Activated CD8-positive, alpha-beta memory T cell treated with anti-CD3 and anti-CD28 coated beads, Interleukin-2, amount 10 ng/mL, durations not matched to agents 7 days and 5 days (primary cell): ENCODE data around the gene ARHGEF2. TPM values are rescaled to one million over a fixed set of nuclear protein-coding genes. Genes with fewer than 3 reads are reported as not detected.

Experiments used
- ATAC-seq: fragments of 150-1000 bp; cut with Tn5 transposase; one replicate; pipeline ENCODE4 v1.10.0; 2021; ENCODE audit warnings: moderate library complexity
- CTCF ChIA-PET: fragments of 350-600 bp; sonication (Branson Sonifier 250); formaldehyde crosslinking; loops from one replicate; lab custom pipeline; 2021; ENCODE audit warnings: antibody characterized with exemption; lab: Charles Lee
- DNase-seq: peaks from one replicate; pipeline ENCODE4 v3.0.0-alpha.2; 2020
- H3K27ac Mint-ChIP-seq: one replicate; pipeline ENCODE4 v1.8.0; 2021; ENCODE audit warnings: mild to moderate bottlenecking, mixed read lengths
- H3K27me3 Mint-ChIP-seq: one replicate; pipeline ENCODE4 v1.8.0; 2021; ENCODE audit warnings: mixed read lengths
- H3K36me3 Mint-ChIP-seq: one replicate; pipeline ENCODE4 v1.8.0; 2021; ENCODE audit warnings: mild to moderate bottlenecking, mixed read lengths
- H3K4me1 Mint-ChIP-seq: one replicate; pipeline ENCODE4 v1.8.0; 2021; ENCODE audit warnings: mixed read lengths
- H3K4me3 Mint-ChIP-seq: one replicate; pipeline ENCODE4 v1.8.0; 2021; ENCODE audit warnings: mild to moderate bottlenecking, moderate library complexity, mixed read lengths
- H3K9me3 Mint-ChIP-seq: one replicate; pipeline ENCODE4 v1.8.0; 2022; ENCODE audit warnings: low read depth, mixed read lengths
- total RNA-seq, 2 experiments: library from RNA; stranded (reverse); gene quantifications; one replicate each; pipeline ENCODE4 v1.2.3, GENCODE V29; 2021

The ARHGEF2 gene
- total RNA-seq, 2 experiments from 2014 or later, result 159 to 161 TPM

DNA sequence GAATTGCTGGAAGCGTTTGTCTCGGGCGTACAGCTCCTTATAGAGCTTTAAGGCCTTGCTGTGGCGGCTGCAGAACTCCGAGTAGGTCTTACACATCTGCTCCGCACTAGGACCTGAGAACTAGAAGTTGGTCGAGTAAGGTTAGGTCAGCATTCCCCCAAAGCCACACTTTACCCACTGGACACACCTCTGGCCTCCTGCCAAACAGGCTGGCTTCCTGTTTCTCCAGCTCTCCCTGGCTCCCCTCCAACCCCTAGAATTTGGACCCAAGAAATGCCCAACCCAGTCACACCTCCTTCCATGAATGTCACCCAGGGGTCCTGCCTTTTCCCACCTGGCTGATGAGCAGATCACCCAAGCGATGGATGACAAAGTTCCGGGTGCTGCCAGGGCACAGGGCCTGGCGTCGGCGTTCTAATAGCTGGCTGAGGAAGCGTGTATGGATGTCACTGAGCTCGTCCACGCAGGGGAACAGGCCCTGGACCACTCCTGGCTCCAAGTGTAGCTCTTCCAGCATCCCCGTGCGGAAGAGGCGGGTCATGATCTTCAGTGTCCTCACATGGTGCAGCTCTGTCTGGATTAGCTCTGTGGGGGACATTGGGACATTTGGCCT is 15.6 kb downstream of the ARHGEF2 start:
- Mint-ChIP-seq H3K9me3 (no peaks in the 10 kb centered on the region), H3K4me3 (no peak overlapping the region), H3K27me3 (no peaks in the 10 kb centered on the region), H3K27ac (peak overlapping the region; percentile 47), H3K36me3 (peaks cover 55% of the 10 kb centered on the region), H3K4me1 (peaks cover 32% of the 10 kb centered on the region)
- ATAC-seq, result no peak
- no peak for DNase-seq
- CTCF ChIA-PET, result interaction anchor here (0.5 to 4.3 kb wide), 7 partner anchors 10 to 53 kb away, joined by 3 to 14 read pairs (median 6); partner anchors contain the start of gene KHDC4

DNA sequence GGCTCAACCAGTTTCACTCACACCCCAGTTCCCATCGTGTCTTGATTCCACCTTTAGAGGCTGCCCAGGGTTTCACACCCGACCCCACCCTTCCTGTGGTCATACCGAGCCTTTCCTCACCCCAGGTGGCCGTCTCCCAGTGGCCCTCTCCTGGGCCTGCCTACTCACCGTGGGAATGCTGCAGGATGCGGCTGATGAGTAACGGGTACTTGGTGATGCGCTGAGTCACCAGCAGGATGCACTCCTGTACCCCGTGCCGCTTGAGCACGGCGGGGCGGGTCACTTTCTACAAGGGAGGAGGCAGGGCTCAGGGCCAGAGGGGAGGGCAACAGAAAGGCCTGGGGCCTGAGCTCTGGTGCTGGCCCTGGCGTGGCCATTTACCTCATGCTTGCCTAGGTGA is 16.4 kb downstream of the ARHGEF2 start:
- Mint-ChIP-seq H3K27ac (peak overlapping the region; percentile 75), H3K9me3 (no peaks in the 10 kb centered on the region), H3K4me3 (no peak overlapping the region), H3K27me3 (no peaks in the 10 kb centered on the region), H3K4me1 (peaks cover 25% of the 10 kb centered on the region), H3K36me3 (peaks cover 57% of the 10 kb centered on the region)
- DNase-seq (no peak), ATAC-seq (peak; percentile 61)
- CTCF ChIA-PET, result interaction anchor here (2.0 kb wide), 1 partner anchor 24 kb away, joined by 7 read pairs; no protein-coding TSS in a partner anchor

GRCh38 chr1:155960081-155960745 is 18.1 kb downstream of the ARHGEF2 start:
- peak overlapping the region; percentile 65 for H3K27ac Mint-ChIP-seq
- H3K4me3 Mint-ChIP-seq, result no peak overlapping the region
- H3K36me3 Mint-ChIP-seq, result peaks cover 56% of the 10 kb centered on the region
- CTCF ChIA-PET, result interaction anchor here (1.1 to 1.4 kb wide), 2 partner anchors 22 to 104 kb away, joined by 3 to 4 read pairs; no protein-coding TSS in a partner anchor
- no peaks in the 10 kb centered on the region for H3K27me3 Mint-ChIP-seq
- H3K9me3 Mint-ChIP-seq, result no peaks in the 10 kb centered on the region
- ATAC-seq, result no peak
- H3K4me1 Mint-ChIP-seq, result peaks cover 22% of the 10 kb centered on the region
- no peak for DNase-seq

DNA sequence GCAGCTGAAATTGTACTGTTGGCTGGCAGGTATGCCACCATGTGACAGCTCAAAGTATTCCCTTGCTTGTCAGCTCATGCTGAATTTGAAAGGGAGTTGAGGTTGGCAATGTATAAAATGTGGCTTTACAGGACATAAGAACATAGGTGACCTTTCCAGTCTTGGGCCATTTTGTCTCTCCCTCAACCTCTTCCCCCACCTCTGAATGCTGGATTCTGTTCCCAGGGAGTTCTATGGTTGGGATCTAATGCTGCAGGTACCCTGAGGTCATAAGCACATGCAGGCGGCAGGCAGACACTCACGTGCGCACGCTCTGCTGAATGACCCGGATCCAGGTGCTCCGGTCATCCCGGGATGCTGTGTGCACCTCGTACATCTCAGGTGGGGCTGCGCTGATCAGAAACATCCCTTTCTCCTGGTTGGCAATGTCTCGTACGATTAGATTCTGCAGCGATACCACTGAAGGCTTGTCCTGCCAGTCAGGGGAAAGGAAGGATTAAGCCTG is 20.9 kb downstream of the ARHGEF2 start:
- H3K27me3 Mint-ChIP-seq, result no peaks in the 10 kb centered on the region
- ATAC-seq, result no peak
- DNase-seq, result no peak
- no peak overlapping the region for H3K4me3 Mint-ChIP-seq
- CTCF ChIA-PET, result interaction anchor here (1.2 to 3.4 kb wide), 7 partner anchors 9 to 109 kb away, joined by 3 to 15 read pairs (median 7); no protein-coding TSS in a partner anchor
- H3K27ac Mint-ChIP-seq, result peak overlapping the region; percentile 35
- H3K9me3 Mint-ChIP-seq, result no peaks in the 10 kb centered on the region
- H3K4me1 Mint-ChIP-seq, result peaks cover 11% of the 10 kb centered on the region
- H3K36me3 Mint-ChIP-seq, result peaks cover 61% of the 10 kb centered on the region

- Mint-ChIP-seq H3K4me1 (no peaks in the 10 kb centered on the region), H3K36me3 (peaks cover 56% of the 10 kb centered on the region), H3K27me3 (no peaks in the 10 kb centered on the region)
Observed at GRCh38 chr1:155954645-155955044, 23.7 kb downstream of the ARHGEF2 start.

GRCh38 chr1:155952505-155952890 is 25.8 kb downstream of the ARHGEF2 start:
- CTCF ChIA-PET, result interaction anchor here (0.9 kb wide), 1 partner anchor 11 kb away, joined by 3 read pairs; no protein-coding TSS in a partner anchor
- Mint-ChIP-seq H3K36me3 (peaks cover 58% of the 10 kb centered on the region), H3K4me3 (no peak overlapping the region)

More at GRCh38 chr1:155954645-155955044, 23.7 kb downstream of the ARHGEF2 start:
- Mint-ChIP-seq H3K27ac (no peak overlapping the region), H3K4me3 (no peak overlapping the region), H3K9me3 (no peaks in the 10 kb centered on the region)
- CTCF ChIA-PET, result interaction anchor here (0.9 to 1.3 kb wide), 2 partner anchors 17 to 24 kb away, joined by 4 to 5 read pairs; partner anchors contain the start of gene ARHGEF2
- ATAC-seq (no peak), DNase-seq (no peak)

GRCh38 chr1:155951753-155952504 is 26.4 kb downstream of the ARHGEF2 start:
- Mint-ChIP-seq H3K4me1 (peaks cover 13% of the 10 kb centered on the region), H3K4me3 (no peak overlapping the region), H3K36me3 (peaks cover 57% of the 10 kb centered on the region), H3K27ac (no peak overlapping the region), H3K27me3 (no peaks in the 10 kb centered on the region), H3K9me3 (no peaks in the 10 kb centered on the region)
- DNase-seq (no peak), ATAC-seq (no peak)
- CTCF ChIA-PET, result interaction anchor here (1.6 kb wide), 1 partner anchor 32 kb away, joined by 4 read pairs; no protein-coding TSS in a partner anchor

More at GRCh38 chr1:155952505-155952890, 25.8 kb downstream of the ARHGEF2 start:
- DNase-seq (no peak), ATAC-seq (no peak)
- no peaks in the 10 kb centered on the region for H3K9me3 Mint-ChIP-seq
- peaks cover 7% of the 10 kb centered on the region for H3K4me1 Mint-ChIP-seq
- H3K27ac Mint-ChIP-seq, result no peak overlapping the region
- no peaks in the 10 kb centered on the region for H3K27me3 Mint-ChIP-seq

GRCh38 chr1:155950829-155951228 is 27.5 kb downstream of the ARHGEF2 start:
- H3K4me1 Mint-ChIP-seq, result peaks cover 24% of the 10 kb centered on the region
- CTCF ChIA-PET, result interaction anchor here (1.0 to 1.6 kb wide), 4 partner anchors 10 to 116 kb away, joined by 3 to 4 read pairs (median 4); no protein-coding TSS in a partner anchor
- H3K27ac Mint-ChIP-seq, result no peak overlapping the region
- no peak overlapping the region for H3K4me3 Mint-ChIP-seq
- peaks cover 64% of the 10 kb centered on the region for H3K36me3 Mint-ChIP-seq
- no peak for ATAC-seq
- no peaks in the 10 kb centered on the region for H3K9me3 Mint-ChIP-seq
- no peak for DNase-seq
- no peaks in the 10 kb centered on the region for H3K27me3 Mint-ChIP-seq

DNA sequence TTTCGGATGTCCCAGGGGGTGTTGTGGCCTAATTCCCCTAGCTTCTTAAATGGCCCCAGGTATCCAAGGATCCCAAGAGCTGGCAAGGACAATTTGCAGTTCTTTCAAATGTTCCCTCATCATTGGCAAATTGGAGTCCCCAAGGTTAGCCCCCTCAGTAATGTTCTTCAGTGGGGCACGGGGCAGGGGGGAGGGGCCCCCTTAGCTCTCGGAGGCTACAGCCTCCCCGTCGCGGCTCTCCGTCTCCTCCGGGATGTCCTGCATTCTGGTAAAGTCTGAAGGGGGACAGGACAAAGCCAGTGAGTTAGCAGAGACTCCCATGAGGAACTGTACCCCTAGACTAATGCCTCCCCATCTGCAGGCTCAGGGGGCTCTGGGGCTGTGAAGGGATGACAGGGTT is 30.6 kb downstream of the ARHGEF2 start:
- Mint-ChIP-seq H3K36me3 (peaks cover 45% of the 10 kb centered on the region), H3K4me3 (no peak overlapping the region), H3K4me1 (peaks cover 40% of the 10 kb centered on the region), H3K27ac (peak overlapping the region; percentile 68), H3K27me3 (no peaks in the 10 kb centered on the region), H3K9me3 (no peaks in the 10 kb centered on the region)
- ATAC-seq, result no peak
- no peak for DNase-seq
- CTCF ChIA-PET, result interaction anchor here (0.8 to 3.2 kb wide), 6 partner anchors 9 to 119 kb away, joined by 3 to 13 read pairs (median 3); partner anchors contain the start of gene ARHGEF2

DNA sequence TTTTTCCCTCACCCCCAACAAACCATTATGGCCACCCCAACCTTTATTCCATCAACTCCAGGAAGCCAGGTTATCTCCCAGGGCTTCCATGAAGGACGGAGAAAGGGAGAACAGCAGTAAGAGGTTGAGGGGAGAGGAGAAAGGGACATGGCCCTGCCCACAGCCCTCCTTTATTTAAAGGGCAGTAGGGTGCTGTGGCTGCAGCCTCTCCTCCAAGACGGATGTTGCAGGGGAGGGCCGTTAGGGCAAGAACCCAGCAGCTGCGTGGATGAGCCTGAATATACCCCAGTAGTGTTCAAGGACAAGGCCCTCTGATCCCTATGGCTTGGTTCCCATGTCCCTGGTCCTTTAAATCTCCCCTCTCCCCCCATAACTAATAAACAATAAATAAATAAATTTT is 31.1 kb downstream of the ARHGEF2 start:
- Mint-ChIP-seq H3K27me3 (no peaks in the 10 kb centered on the region), H3K36me3 (peaks cover 41% of the 10 kb centered on the region), H3K9me3 (no peaks in the 10 kb centered on the region), H3K27ac (peak overlapping the region; percentile 82), H3K4me1 (peaks cover 41% of the 10 kb centered on the region), H3K4me3 (peak overlapping the region; percentile 31)
- CTCF ChIA-PET, result interaction anchor here (1.1 to 3.3 kb wide), 6 partner anchors 9 to 119 kb away, joined by 3 to 16 read pairs (median 5); partner anchors contain the start of genes ARHGEF2 and KHDC4
- DNase-seq (no peak), ATAC-seq (no peak)

- H3K36me3 Mint-ChIP-seq, result peaks cover 37% of the 10 kb centered on the region
- peak overlapping the region; percentile 82 for H3K27ac Mint-ChIP-seq
- ATAC-seq (peak; percentile 17), DNase-seq (no peak)
- no peaks in the 10 kb centered on the region for H3K9me3 Mint-ChIP-seq
- H3K4me3 Mint-ChIP-seq, result peak overlapping the region; percentile 31
- H3K27me3 Mint-ChIP-seq, result no peaks in the 10 kb centered on the region
- CTCF ChIA-PET, result interaction anchor here (0.8 to 4.8 kb wide), 12 partner anchors 9 to 118 kb away, joined by 3 to 35 read pairs (median 4); partner anchors contain the start of genes ARHGEF2, KHDC4 and SYT11
- peaks cover 46% of the 10 kb centered on the region for H3K4me1 Mint-ChIP-seq
Observed at GRCh38 chr1:155946633-155947219, 31.6 kb downstream of the ARHGEF2 start.

GRCh38 chr1:155944444-155944799 is 33.9 kb downstream of the ARHGEF2 start:
- DNase-seq (no peak), ATAC-seq (no peak)
- no peak overlapping the region for H3K4me3 Mint-ChIP-seq
- no peaks in the 10 kb centered on the region for H3K27me3 Mint-ChIP-seq
- peaks cover 67% of the 10 kb centered on the region for H3K4me1 Mint-ChIP-seq
- no peaks in the 10 kb centered on the region for H3K9me3 Mint-ChIP-seq
- H3K27ac Mint-ChIP-seq, result peak overlapping the region; percentile 82
- CTCF ChIA-PET, result interaction anchor here (1.4 to 4.8 kb wide), 6 partner anchors 10 to 122 kb away, joined by 3 to 35 read pairs (median 10); partner anchors contain the start of genes ARHGEF2 and KHDC4
- peaks cover 23% of the 10 kb centered on the region for H3K36me3 Mint-ChIP-seq
